Measurements from ENCODE around the gene CD93.

Gene CD93

DNA sequence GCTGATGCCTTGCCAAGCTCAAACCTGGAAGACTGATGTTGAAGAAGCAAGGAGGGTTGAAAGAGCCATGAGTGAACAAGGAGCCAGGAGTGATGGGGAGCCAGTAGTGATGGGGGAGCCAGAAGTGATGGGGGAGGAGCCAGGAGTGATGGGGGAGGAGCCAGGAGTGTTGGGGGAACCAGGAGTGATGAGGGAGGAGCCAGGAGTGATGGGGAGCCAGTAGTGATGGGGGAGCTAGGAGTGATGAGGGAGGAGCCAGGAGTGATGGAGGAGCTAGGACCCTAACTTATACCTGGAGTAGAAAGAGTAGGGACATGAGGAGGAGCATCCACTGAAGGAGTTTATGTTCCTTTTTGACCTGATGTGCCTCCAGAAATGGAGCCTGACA lies 14.6 kb upstream of the CD93 start:
- TF ChIP-seq, protein P1, sequence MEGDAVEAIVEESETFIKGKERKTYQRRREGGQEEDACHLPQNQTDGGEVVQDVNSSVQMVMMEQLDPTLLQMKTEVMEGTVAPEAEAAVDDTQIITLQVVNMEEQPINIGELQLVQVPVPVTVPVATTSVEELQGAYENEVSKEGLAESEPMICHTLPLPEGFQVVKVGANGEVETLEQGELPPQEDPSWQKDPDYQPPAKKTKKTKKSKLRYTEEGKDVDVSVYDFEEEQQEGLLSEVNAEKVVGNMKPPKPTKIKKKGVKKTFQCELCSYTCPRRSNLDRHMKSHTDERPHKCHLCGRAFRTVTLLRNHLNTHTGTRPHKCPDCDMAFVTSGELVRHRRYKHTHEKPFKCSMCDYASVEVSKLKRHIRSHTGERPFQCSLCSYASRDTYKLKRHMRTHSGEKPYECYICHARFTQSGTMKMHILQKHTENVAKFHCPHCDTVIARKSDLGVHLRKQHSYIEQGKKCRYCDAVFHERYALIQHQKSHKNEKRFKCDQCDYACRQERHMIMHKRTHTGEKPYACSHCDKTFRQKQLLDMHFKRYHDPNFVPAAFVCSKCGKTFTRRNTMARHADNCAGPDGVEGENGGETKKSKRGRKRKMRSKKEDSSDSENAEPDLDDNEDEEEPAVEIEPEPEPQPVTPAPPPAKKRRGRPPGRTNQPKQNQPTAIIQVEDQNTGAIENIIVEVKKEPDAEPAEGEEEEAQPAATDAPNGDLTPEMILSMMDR (IDR thresholded peaks at IDR 0.05; ENCODE audit: low read depth, low read length, missing control alignments) = no peak
- DNase-seq (ENCODE audit: extremely low read depth, low read depth) = no peak
- no peak overlapping the region for H3K4me3 ChIP-seq (replicated peaks; ENCODE audit: low read depth, low read length)

DNA sequence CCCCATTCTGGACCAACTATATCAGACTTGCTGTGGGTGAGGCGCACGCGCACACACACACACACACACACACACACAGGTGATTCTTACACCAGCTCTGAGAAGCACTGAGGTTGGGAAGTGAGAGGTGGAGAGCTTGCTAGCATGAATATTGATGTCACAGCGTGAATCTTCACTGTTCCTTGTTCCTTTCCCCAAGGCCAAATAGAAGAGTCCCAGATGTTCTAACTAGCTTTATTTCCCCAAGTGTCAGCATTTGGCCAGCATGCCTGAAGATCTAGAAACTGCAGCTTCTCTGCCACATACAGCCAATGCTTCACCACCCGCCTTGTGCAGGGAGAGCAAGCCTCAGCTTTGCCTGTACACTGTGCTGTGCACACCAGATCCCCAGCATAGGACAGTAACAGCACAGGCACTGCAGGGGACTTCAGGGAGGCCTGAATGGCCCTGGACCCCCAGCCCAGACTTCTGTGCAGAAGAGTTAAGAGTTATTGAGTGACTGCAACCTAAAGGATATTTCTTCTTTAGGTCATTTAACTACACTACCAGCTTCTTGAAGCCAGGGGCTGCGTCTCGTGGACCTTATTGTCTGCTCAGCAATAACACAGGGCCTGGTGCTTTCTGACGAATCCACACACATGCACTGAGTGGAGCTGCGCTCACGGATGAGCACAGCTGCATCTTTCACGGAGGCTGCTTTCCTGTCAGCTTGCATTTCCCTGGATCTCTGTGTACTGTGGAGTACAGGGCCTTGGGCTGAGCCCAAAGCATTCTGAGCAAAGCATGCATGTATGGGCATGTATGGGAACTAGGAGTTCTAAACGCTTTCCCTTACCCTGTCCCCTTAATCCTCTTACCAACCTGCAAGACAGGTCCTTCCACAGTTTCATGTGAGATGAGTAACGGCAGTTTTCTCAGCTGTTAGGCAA lies 13.9 kb upstream of the CD93 start:
- no peak for DNase-seq (ENCODE audit: extremely low read depth, low read depth)
- TF ChIP-seq, protein P1 (IDR thresholded peaks at IDR 0.05; ENCODE audit: low read depth, low read length, missing control alignments) = no peak

DNA sequence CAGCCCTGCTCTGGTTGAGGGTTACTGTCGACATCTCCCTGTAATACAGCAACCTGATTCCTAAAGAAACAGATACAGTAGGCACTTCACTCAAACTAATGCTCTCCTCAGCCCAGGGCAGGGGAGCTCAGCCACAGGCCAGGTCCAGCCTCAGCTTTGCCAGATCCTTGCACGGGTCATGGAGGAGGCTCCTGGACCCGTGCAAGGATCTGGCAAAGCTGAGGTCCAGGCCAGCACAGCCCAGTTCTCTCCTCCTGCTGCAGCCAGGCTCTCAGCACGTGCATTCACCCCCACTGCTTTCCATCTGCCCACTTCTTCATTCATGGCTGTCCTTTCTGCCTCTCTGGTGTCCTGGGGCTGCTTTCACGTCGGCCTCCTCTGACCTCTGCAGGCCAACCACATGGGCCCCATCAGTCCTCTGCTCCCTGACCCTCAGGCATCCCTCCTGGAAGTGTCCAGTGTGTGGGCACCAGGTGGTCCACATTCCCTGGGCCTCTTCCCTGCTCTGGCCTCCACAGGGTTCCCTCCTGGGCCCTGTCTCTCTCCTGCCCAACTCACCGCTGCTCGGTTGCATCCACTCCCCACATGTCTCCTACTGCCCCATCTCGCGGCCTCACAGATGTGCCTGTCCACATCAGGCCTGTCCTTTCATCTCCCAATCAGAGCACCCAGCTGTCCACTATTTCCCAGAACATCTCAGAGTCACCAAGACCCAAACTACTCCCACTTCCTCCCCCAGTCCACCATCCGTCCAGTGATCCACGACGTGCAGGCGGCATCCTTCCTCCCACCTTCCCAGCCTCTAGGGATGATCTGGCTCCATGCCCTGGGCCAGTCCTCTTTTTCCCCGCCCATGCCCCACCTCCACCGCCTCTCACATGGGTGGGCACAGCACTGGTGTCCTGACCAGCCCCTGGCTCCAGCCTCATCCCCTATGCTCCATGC lies 11.8 kb upstream of the CD93 start:
- TF ChIP-seq, protein P1 (IDR thresholded peaks at IDR 0.05; ENCODE audit: low read depth, low read length, missing control alignments) = no peak
- DNase-seq (ENCODE audit: extremely low read depth, low read depth) = no peak
- no peak overlapping the region for H3K4me3 ChIP-seq (replicated peaks; ENCODE audit: low read depth, low read length)

More for the DNA sequence above, 13.9 kb upstream of the CD93 start:
- H3K4me3 ChIP-seq (replicated peaks; ENCODE audit: low read depth, low read length) = no peak overlapping the region

GRCh38 chr20:23096986-23097520 lies 10.9 kb upstream of the CD93 start:
- TF ChIP-seq, protein P1 (IDR thresholded peaks at IDR 0.05; ENCODE audit: low read depth, low read length, missing control alignments) = no peak
- DNase-seq (ENCODE audit: extremely low read depth, low read depth) = no peak
- no peak overlapping the region for H3K4me3 ChIP-seq (replicated peaks; ENCODE audit: low read depth, low read length)

- TF ChIP-seq, protein P1 (IDR thresholded peaks at IDR 0.05; ENCODE audit: low read depth, low read length, missing control alignments) = no peak
- H3K4me3 ChIP-seq (replicated peaks; ENCODE audit: low read depth, low read length) = no peak overlapping the region
- no peak for DNase-seq (ENCODE audit: extremely low read depth, low read depth)
Measured at GRCh38 chr20:23096097-23096496, 10.0 kb upstream of the CD93 start.

- no peak overlapping the region for H3K4me3 ChIP-seq (replicated peaks; ENCODE audit: low read depth, low read length)
- DNase-seq (ENCODE audit: extremely low read depth, low read depth) = no peak
- TF ChIP-seq, protein P1 (IDR thresholded peaks at IDR 0.05; ENCODE audit: low read depth, low read length, missing control alignments) = no peak
Measured at GRCh38 chr20:23095499-23095898, 9.4 kb upstream of the CD93 start.

Data from HFF-Myc (cell line).